Transverse colon (tissue), 4 donors: ENCODE data around the gene PGM1.

Experiments used
- CTCF ChIP-seq, 5 experiments: fragments of 200-600 bp in 3 of 5; fragments of 450-650 bp in 2 of 5; sonication (generic) in 3 of 5; IDR thresholded peaks; 1 replicate in 2 of 5; 2 replicates in 3 of 5; pipeline ENCODE4 v1.5.1; 2016 to 2017; ENCODE audit warnings: antibody characterized with exemption in 5 of 5, inconsistent platforms in 3 of 5, mild to moderate bottlenecking in 2 of 5, moderate library complexity in 1 of 5
- EP300 ChIP-seq: sonication (generic); formaldehyde crosslinking; IDR thresholded peaks from one replicate; pipeline ENCODE4 v1.6.1; 2017; ENCODE audit warnings: antibody characterized with exemption, low read depth
- POLR2A ChIP-seq: fragments of 450-650 bp; IDR thresholded peaks from one replicate; pipeline ENCODE4 v1.6.1; 2016; ENCODE audit warnings: antibody characterized with exemption, mild to moderate bottlenecking, moderate library complexity
- POLR2AphosphoS5 ChIP-seq, 3 donors: sonication (generic); formaldehyde crosslinking; IDR thresholded peaks; one replicate each; pipeline ENCODE4 v1.6.1; 2016; ENCODE audit warnings: antibody characterized with exemption in 3 of 3

GRCh38 chr1:63698001-63698838 is 105.0 kb downstream of the PGM1 start:
- TF ChIP-seq CTCF (IDR thresholded peaks at IDR 0.05) (no peak), POLR2AphosphoS5 (IDR thresholded peaks at IDR 0.05) (peak in 2 of 3 donors; percentile 29 to 45), POLR2A (no peak), EP300 (peak; percentile 31)
